SK-N-SH (cell line): ENCODE data around the gene TK2. TPM values are rescaled to one million over a fixed set of nuclear protein-coding genes. Genes with fewer than 3 reads are reported as not detected.

Source experiments
- CTCF ChIA-PET: fragments of 300-600, 350-600 bp; formaldehyde crosslinking; extraction: SDS; loops from one replicate; lab custom pipeline; 2021; lab: Yijun Ruan, JAX
- POLR2A ChIA-PET: fragments of 350-600 bp; sonication (Branson Sonifier 250); formaldehyde crosslinking; extraction: SDS; loops from one replicate; lab custom pipeline; 2020; ENCODE audit warnings: antibody characterized with exemption, inconsistent platforms; lab: Yijun Ruan, JAX
- DNase-seq: peaks from one replicate; pipeline ENCODE4 v3.0.0; 2012
- H2AFZ ChIP-seq: fragments of 200-600 bp; sonication (generic); 2 replicates; pipeline ENCODE4 v1.8.1; 2016; ENCODE audit warnings: antibody characterized with exemption, mild to moderate bottlenecking, low read depth
- H3F3A ChIP-seq: fragments of 200-600 bp; sonication (generic); replicated peaks from 2 replicates; pipeline ENCODE3; 2016; ENCODE audit warnings: antibody characterized with exemption, mild to moderate bottlenecking; ENCODE audit not compliant: insufficient read depth
- H3K27ac ChIP-seq, 2 experiments: fragments of 200-500 bp in 1 of 2; fragments of 200-600 bp in 1 of 2; sonication (Bioruptor generic) in 1 of 2; sonication (generic), shearing (Covaris generic) in 1 of 2; 2 replicates each; pipeline versions ENCODE4 v1.5.1 to v1.6.1; 2014 to 2016; ENCODE audit warnings: low read depth in 2 of 2, inconsistent platforms in 1 of 2, low read length in 1 of 2, mild to moderate bottlenecking in 1 of 2, mixed read lengths in 1 of 2
- H3K27me3 ChIP-seq: fragments of 200-600 bp; sonication (generic), shearing (Covaris generic); 2 replicates; pipeline ENCODE4 v1.6.1; 2016; ENCODE audit warnings: mixed run types; ENCODE audit not compliant: insufficient read depth
- H3K36me3 ChIP-seq, 2 experiments: fragments of 200-500 bp in 1 of 2; fragments of 200-600 bp in 1 of 2; sonication (Bioruptor generic) in 1 of 2; sonication (generic) in 1 of 2; replicated peaks in 1 of 2; 2 replicates each; pipeline versions ENCODE3 to v1.5.1; 2014 to 2016; ENCODE audit warnings: low read length in 1 of 2, mild to moderate bottlenecking in 1 of 2; ENCODE audit not compliant: insufficient read depth in 2 of 2, control insufficient read depth in 1 of 2
- H3K4me1 ChIP-seq, 2 experiments: fragments of 200-500 bp in 1 of 2; fragments of 200-600 bp in 1 of 2; sonication (Bioruptor generic) in 1 of 2; sonication (generic), shearing (Covaris generic) in 1 of 2; 2 replicates each; pipeline versions ENCODE4 v1.5.1 to v1.6.1; 2014 to 2016; ENCODE audit warnings: low read depth in 1 of 2, low read length in 1 of 2, mixed run types in 1 of 2; ENCODE audit not compliant: insufficient read depth in 2 of 2, control insufficient read depth in 1 of 2
- H3K4me2 ChIP-seq: fragments of 200-600 bp; sonication (generic), shearing (Covaris generic); 2 replicates; pipeline ENCODE4 v1.6.1; 2017; ENCODE audit warnings: mixed run types
- H3K4me3 ChIP-seq, 2 experiments: fragments of 200-500 bp in 1 of 2; fragments of 200-600 bp in 1 of 2; sonication (Bioruptor generic) in 1 of 2; sonication (generic), shearing (Covaris generic) in 1 of 2; 2 replicates each; pipeline versions ENCODE4 v1.5.1 to v1.8.1; 2014 to 2016; ENCODE audit warnings: low read depth in 2 of 2, inconsistent platforms in 1 of 2, low read length in 1 of 2, mild to moderate bottlenecking in 1 of 2, mixed read lengths in 1 of 2, moderate library complexity in 1 of 2
- H3K79me2 ChIP-seq: fragments of 200-600 bp; sonication (generic); 2 replicates; pipeline ENCODE4 v1.8.1; 2017; ENCODE audit warnings: mild to moderate bottlenecking; ENCODE audit not compliant: insufficient read depth
- H3K9ac ChIP-seq: fragments of 200-600 bp; sonication (generic); 2 replicates; pipeline ENCODE4 v1.6.1; 2017; ENCODE audit warnings: mixed run types
- H3K9me2 ChIP-seq: fragments of 200-600 bp; sonication (generic); 2 replicates; pipeline ENCODE4 v1.6.1; 2017; ENCODE audit warnings: mixed run types
- H3K9me3 ChIP-seq: fragments of 200-600 bp; sonication (generic); 2 replicates; pipeline ENCODE4 v1.6.1; 2017; ENCODE audit warnings: mixed run types, mild to moderate bottlenecking, moderate library complexity
- H4K20me1 ChIP-seq: fragments of 200-600 bp; sonication (generic); 2 replicates; pipeline ENCODE4 v1.6.1; 2017; ENCODE audit warnings: mild to moderate bottlenecking, mixed run types; ENCODE audit not compliant: insufficient read depth
- FOXM1 ChIP-seq: IDR thresholded peaks from 2 replicates; pipeline ENCODE4 v1.4.0; 2012; ENCODE audit warnings: low read depth, mild to moderate bottlenecking
- NRF1 ChIP-seq: IDR thresholded peaks from 2 replicates; pipeline ENCODE4 v1.6.1; 2012; ENCODE audit warnings: low read depth, mild to moderate bottlenecking, low read length
- RAD21 ChIP-seq: IDR thresholded peaks from 2 replicates; pipeline ENCODE4 v1.6.1; 2012; ENCODE audit warnings: mild to moderate bottlenecking, low read length
- RCOR1 ChIP-seq: fragments of 150-350 bp; IDR thresholded peaks from 2 replicates; pipeline ENCODE4 v1.6.1; 2017; ENCODE audit warnings: antibody characterized with exemption, low read length
- REST ChIP-seq: IDR thresholded peaks from 2 replicates; pipeline ENCODE4 v1.6.1; 2012; ENCODE audit warnings: mild to moderate bottlenecking, low read depth, low read length, moderate library complexity
- RFX5 ChIP-seq: IDR thresholded peaks from 2 replicates; pipeline ENCODE4 v1.6.1; 2012; ENCODE audit warnings: mild to moderate bottlenecking, improper control_type of control experiment, low read length
- WGBS: methylation state at CpG from one replicate; pipeline ENCODE4 v1.1.6; 2017; ENCODE audit warnings: low lambda C conversion rate; 5-methylcytosine and 5-hydroxymethylcytosine counted together
- polyA plus RNA-seq, 3 experiments: library from polyadenylated mRNA; depleted of rRNA; stranded (reverse); fragments of >200 nt; gene quantifications; 2 replicates each; pipeline ENCODE4 v1.2.3, GENCODE V29; 2012
- TF ChIP-seq, protein P1 (sequence below): fragments of 150-350 bp; IDR thresholded peaks from 2 replicates; pipeline ENCODE4 v1.6.1; 2017; ENCODE audit warnings: antibody characterized with exemption, low read length, low read depth, borderline replicate concordance
- TF ChIP-seq, protein P2 (sequence below): IDR thresholded peaks from 2 replicates; pipeline ENCODE4; 2012
- TF ChIP-seq, protein P3 (sequence below): IDR thresholded peaks from 2 replicates; pipeline ENCODE4 v1.4.0; 2012; ENCODE audit warnings: low read depth, borderline replicate concordance

The TK2 gene
- polyA plus RNA-seq, 1 of the 3 experiments (the other 2 are of a cell fraction) = 25.2 TPM

GRCh38 chr16:66520406-66521170, 29.3 kb downstream of the TK2 start:
- H3K9me2 ChIP-seq = no peaks in the 10 kb centered on the region
- no peak overlapping the region for H3K4me2 ChIP-seq
- H3K4me1 ChIP-seq = peaks cover 15 to 17% of the 10 kb centered on the region in 2 experiments; a peak in 3 of 4 replicates
- ChIA-PET CTCF (no interaction called here), POLR2A (no interaction called here)
- TF ChIP-seq RCOR1 (no peak), NRF1 (no peak), FOXM1 (no peak), RAD21 (no peak), REST (no peak), RFX5 (no peak)
- TF ChIP-seq, protein P1, sequence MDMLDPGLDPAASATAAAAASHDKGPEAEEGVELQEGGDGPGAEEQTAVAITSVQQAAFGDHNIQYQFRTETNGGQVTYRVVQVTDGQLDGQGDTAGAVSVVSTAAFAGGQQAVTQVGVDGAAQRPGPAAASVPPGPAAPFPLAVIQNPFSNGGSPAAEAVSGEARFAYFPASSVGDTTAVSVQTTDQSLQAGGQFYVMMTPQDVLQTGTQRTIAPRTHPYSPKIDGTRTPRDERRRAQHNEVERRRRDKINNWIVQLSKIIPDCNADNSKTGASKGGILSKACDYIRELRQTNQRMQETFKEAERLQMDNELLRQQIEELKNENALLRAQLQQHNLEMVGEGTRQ = no peak
- TF ChIP-seq, protein P2, sequence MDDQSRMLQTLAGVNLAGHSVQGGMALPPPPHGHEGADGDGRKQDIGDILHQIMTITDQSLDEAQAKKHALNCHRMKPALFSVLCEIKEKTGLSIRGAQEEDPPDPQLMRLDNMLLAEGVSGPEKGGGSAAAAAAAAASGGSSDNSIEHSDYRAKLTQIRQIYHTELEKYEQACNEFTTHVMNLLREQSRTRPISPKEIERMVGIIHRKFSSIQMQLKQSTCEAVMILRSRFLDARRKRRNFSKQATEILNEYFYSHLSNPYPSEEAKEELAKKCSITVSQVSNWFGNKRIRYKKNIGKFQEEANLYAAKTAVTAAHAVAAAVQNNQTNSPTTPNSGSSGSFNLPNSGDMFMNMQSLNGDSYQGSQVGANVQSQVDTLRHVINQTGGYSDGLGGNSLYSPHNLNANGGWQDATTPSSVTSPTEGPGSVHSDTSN = no peak
- TF ChIP-seq, protein P3, sequence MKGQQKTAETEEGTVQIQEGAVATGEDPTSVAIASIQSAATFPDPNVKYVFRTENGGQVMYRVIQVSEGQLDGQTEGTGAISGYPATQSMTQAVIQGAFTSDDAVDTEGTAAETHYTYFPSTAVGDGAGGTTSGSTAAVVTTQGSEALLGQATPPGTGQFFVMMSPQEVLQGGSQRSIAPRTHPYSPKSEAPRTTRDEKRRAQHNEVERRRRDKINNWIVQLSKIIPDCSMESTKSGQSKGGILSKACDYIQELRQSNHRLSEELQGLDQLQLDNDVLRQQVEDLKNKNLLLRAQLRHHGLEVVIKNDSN = no peak
- H3K27me3 ChIP-seq = no peaks in the 10 kb centered on the region
- no peak overlapping the region for H3K9ac ChIP-seq
- no peak for DNase-seq
- no peak overlapping the region for H3K27ac ChIP-seq
- no peak overlapping the region for H2AFZ ChIP-seq
- peaks cover 12% of the 10 kb centered on the region for H3F3A ChIP-seq
- H3K4me3 ChIP-seq = no peak overlapping the region
- H3K9me3 ChIP-seq = no peaks in the 10 kb centered on the region
- 97% methylated on average over 14 of the region's 14 CpGs for WGBS
- H3K79me2 ChIP-seq = no peaks in the 10 kb centered on the region
- H4K20me1 ChIP-seq = no peaks in the 10 kb centered on the region
- peaks cover 0 to 5% of the 10 kb centered on the region in 2 experiments for H3K36me3 ChIP-seq
